ENCODE results near the gene DHODH.

Gene DHODH

DNA sequence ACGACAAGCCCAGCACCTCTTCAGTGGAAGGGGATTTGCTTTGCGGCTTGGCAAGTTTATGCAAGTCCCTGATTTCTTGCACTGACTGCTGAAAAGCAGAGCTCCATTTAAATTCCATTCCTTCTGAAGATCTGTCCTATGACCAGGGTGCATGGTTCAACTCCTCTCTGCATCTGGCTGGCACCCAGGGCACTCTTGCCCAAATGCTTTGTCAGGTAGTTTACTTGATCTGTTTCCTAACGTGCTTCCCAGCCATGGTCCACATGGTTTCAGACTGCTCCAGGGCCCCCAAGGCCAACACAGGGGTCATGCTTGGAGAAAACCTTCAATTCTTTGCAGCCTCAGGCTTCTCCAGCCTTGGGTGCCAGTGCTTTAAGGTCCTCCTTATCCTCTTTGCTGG is 34.5 kb downstream of the DHODH start:
- Histone ChIP-seq H3K36me3 (no peaks in the 10 kb centered on the region), H3K4me3 (ENCODE audit: low read depth, low read length) (no peak overlapping the region), H3K27me3 (ENCODE audit: insufficient read depth, low read depth, severe bottlenecking) (no peaks in the 10 kb centered on the region), H3K9me3 (ENCODE audit: severe bottlenecking) (no peaks in the 10 kb centered on the region), H3K27ac (no peak overlapping the region)
- TF ChIP-seq CTCF (IDR thresholded peaks at IDR 0.05; ENCODE audit: low read depth, low read length) = no peak
- DNase-seq = no peak

- DNase-seq = no peak
- no peak for TF ChIP-seq CTCF (IDR thresholded peaks at IDR 0.05; ENCODE audit: low read depth, low read length)
- H3K27me3 ChIP-seq (ENCODE audit: insufficient read depth, low read depth, severe bottlenecking) = no peaks in the 10 kb centered on the region
- H3K27ac ChIP-seq = no peak overlapping the region
- H3K36me3 ChIP-seq = no peaks in the 10 kb centered on the region
- no peak overlapping the region for H3K4me3 ChIP-seq (ENCODE audit: low read depth, low read length)
- H3K9me3 ChIP-seq (ENCODE audit: severe bottlenecking) = no peaks in the 10 kb centered on the region
Observed at GRCh38 chr16:72043539-72043938, 35.0 kb downstream of the DHODH start.

DNA sequence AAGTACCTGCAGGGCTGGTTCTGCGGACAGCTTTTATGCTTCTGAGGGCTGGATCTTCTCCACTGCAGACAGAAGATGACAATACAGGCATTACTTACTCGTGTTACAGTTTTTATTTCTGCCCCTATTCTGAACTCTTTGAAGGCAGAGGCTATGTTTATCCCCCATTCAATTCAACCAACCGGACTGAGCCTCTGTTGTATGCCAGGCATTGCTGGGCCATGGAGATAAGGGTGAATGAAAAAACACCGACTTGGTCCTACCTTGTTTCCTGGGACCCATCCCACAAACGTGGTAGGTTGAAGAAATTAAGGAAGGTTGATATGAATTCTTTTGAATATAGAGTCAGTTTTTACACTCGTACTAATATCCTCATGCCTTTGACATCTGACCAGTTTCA is 35.8 kb downstream of the DHODH start:
- Histone ChIP-seq H3K27me3 (ENCODE audit: insufficient read depth, low read depth, severe bottlenecking) (no peaks in the 10 kb centered on the region), H3K36me3 (no peaks in the 10 kb centered on the region), H3K9me3 (ENCODE audit: severe bottlenecking) (peaks cover 3% of the 10 kb centered on the region), H3K4me3 (ENCODE audit: low read depth, low read length) (no peak overlapping the region), H3K27ac (no peak overlapping the region)
- DNase-seq = no peak
- TF ChIP-seq CTCF (IDR thresholded peaks at IDR 0.05; ENCODE audit: low read depth, low read length) = no peak

GRCh38 chr16:72044825-72045359 is 36.3 kb downstream of the DHODH start:
- Histone ChIP-seq H3K9me3 (ENCODE audit: severe bottlenecking) (peaks cover 3% of the 10 kb centered on the region), H3K36me3 (no peaks in the 10 kb centered on the region), H3K27ac (no peak overlapping the region), H3K27me3 (ENCODE audit: insufficient read depth, low read depth, severe bottlenecking) (no peaks in the 10 kb centered on the region), H3K4me3 (ENCODE audit: low read depth, low read length) (no peak overlapping the region)
- no peak for TF ChIP-seq CTCF (IDR thresholded peaks at IDR 0.05; ENCODE audit: low read depth, low read length)
- DNase-seq = no peak

DNA sequence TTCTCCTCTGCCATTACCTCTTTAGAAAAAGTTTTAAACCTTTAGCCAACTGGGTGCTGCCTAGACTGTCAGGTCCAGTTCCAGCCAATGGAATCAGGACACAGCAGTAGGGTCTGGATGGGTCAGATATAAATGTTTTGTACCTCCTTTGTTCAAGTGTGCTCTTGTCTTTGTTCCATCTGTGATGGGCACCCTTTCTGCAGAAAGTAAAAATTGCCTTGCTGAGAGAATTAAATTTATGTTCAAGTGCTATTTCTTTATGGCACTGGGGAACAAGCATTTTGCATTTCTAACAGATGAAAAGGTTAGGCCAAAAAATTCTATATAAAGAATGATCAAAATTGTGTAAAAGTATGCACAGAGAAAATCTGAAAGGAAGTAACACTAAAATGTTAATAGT is 40.6 kb downstream of the DHODH start:
- no peak overlapping the region for H3K4me3 ChIP-seq (ENCODE audit: low read depth, low read length)
- H3K27me3 ChIP-seq (ENCODE audit: insufficient read depth, low read depth, severe bottlenecking) = no peaks in the 10 kb centered on the region
- no peak for TF ChIP-seq CTCF (IDR thresholded peaks at IDR 0.05; ENCODE audit: low read depth, low read length)
- peaks cover 3% of the 10 kb centered on the region for H3K9me3 ChIP-seq (ENCODE audit: severe bottlenecking)
- DNase-seq = no peak
- no peaks in the 10 kb centered on the region for H3K36me3 ChIP-seq
- H3K27ac ChIP-seq = no peak overlapping the region

- Histone ChIP-seq H3K9me3 (ENCODE audit: severe bottlenecking) (peaks cover 3% of the 10 kb centered on the region), H3K4me3 (ENCODE audit: low read depth, low read length) (no peak overlapping the region), H3K27ac (no peak overlapping the region), H3K36me3 (no peaks in the 10 kb centered on the region), H3K27me3 (ENCODE audit: insufficient read depth, low read depth, severe bottlenecking) (no peaks in the 10 kb centered on the region)
- TF ChIP-seq CTCF (IDR thresholded peaks at IDR 0.05; ENCODE audit: low read depth, low read length) = no peak
- no peak for DNase-seq
Observed at GRCh38 chr16:72050769-72051464, 42.4 kb downstream of the DHODH start.

Data from WERI-Rb-1 (cell line).